GM19455 (cell line): ENCODE data around the gene MLANA.

Experiments used
- ATAC-seq: cut with Tn5 transposase; IDR thresholded peaks from one replicate; pipeline ENCODE4 v1.9.1; 2021; ENCODE audit not compliant: unreplicated experiment

The MLANA gene

DNA sequence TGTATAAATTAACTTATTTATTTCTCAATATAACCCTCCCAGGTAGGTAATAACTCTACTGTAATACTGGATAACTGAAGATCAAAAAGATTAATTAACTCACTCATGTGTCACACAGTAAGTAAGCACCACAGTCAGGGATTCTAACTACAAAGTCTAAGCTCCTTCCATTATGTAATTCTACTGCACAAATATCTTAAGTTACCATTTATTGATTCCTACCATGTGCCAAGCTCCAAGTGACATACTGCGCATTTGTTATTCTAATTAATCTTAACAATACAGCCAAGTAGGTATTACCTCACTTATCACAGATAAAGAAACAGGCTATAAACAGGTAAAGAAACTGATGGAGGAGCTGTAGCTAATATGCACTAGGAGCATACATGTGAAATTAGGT lies 66.5 kb downstream of the MLANA start:
- ATAC-seq = no peak

DNA sequence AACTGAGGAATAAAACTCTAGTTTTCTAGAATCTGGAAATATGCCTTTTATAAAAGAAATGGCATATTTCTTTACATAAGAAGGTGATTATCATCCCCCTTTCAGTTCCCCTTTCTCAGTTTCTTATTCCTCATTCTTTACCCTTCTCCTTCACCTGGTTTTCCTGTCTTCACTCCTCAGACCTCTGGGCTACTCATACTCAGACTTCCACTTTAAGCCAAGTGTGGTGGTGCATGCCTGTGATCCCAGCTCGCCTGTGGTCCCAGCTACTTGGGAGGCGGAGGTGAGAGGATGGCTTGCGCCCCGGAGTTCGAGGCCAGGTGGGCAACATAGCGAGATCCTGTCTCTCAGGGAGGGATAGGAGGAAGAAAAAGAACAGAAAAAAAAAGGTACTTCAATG lies 67.6 kb downstream of the MLANA start:
- ATAC-seq = no peak
